Pancreas (tissue), 10 donors: ENCODE data around the gene ZNF621. TPM values are rescaled to one million over a fixed set of nuclear protein-coding genes. Genes with fewer than 3 reads are reported as not detected.

Experiments used
- ATAC-seq, 4 donors: fragments of 200-7000 bp; cut with Tn5 transposase; one replicate each; pipeline versions ENCODE4 v1.8.0 to v1.9.1; 2020; ENCODE audit warnings: mild to moderate bottlenecking in 4 of 4, moderate library complexity in 4 of 4
- DNase-seq, 6 donors: peaks; one replicate each; pipeline ENCODE4 v3.0.0-alpha.2; 2020
- FAIRE-seq: peaks from 2 replicates; lab custom pipeline; 2012; peaks lifted over from hg19 to GRCh38; lab: Jason Lieb, UNC
- H3K27ac ChIP-seq, 4 donors: fragments of 200-600 bp; sonication (generic); 1 replicate in 3 of 4; 2 replicates in 1 of 4; pipeline versions ENCODE4 v1.5.0 to v1.8.0; 2020
- H3K27me3 ChIP-seq, 4 donors: fragments of 200-600 bp; one replicate each; pipeline ENCODE4 v1.8.0; 2021
- H3K36me3 ChIP-seq, 3 donors: fragments of 200-600 bp; sonication (generic) in 1 of 3; one replicate each; pipeline versions ENCODE4 v1.5.0 to v1.8.0; 2020 to 2021
- H3K4me1 ChIP-seq, 3 donors: fragments of 200-600 bp; one replicate each; pipeline ENCODE4 v1.8.0; 2021
- H3K4me3 ChIP-seq, 4 donors: fragments of 200-600 bp; sonication (generic) in 2 of 4; one replicate each; pipeline versions ENCODE4 v1.5.0 to v1.8.0; 2020 to 2021
- H3K9me3 ChIP-seq, 4 donors: fragments of 200-600 bp; one replicate each; pipeline ENCODE4 v1.8.0; 2021
- WGBS, 2 donors: extraction: QIAGEN DNeasy Blood & Tissue Kit; methylation state at CpG; one replicate each; pipeline ENCODE4 v1.1.7; 2013; 5-methylcytosine and 5-hydroxymethylcytosine counted together
- intact Hi-C, 3 donors: fragments of 100-400 bp; cut with DNase I; formaldehyde crosslinking; loops; one replicate each; pipeline versions ENCODE4 v1.11.1 to v1.14.2; 2022
- polyA plus RNA-seq, 2 donors: library from polyadenylated mRNA; stranded (reverse); fragments of 200-250 nt; gene quantifications; one replicate each; pipeline ENCODE4 v1.2.3, GENCODE V29; 2013
- total RNA-seq, 6 donors: library from RNA; stranded (reverse); fragmentation: NEBNext Ultra II Directional in 4 of 6; extraction: Animal tissue kit (Norgen Biotek cat#: 25700) in 4 of 6; gene quantifications; one replicate each; pipeline versions ENCODE4 v1.2.1 to v1.2.4, GENCODE V29; 2021 to 2023
- TF ChIP-seq, protein P1 (sequence below), 4 donors: fragments of 200-600 bp; sonication (generic) in 3 of 4; IDR thresholded peaks; one replicate each; pipeline versions ENCODE4 v1.5.0 to v1.8.0; 2021; ENCODE audit warnings: antibody characterized with exemption in 4 of 4
- donor health status: healthy with polysubstance abuse.
- donor health status: DM: no; HTN: no; CAD: no; lungs with moderate emphysema.
- donor health status: DM: no; HTN: no; CAD: no.
- donor health status: control.
- donor health status: control.
- donor health status: Bipolar disorder and iron deficiency.
- donor health status: DM: yes; HTN: yes; CAD: no.
- donor health status: DM: no; HTN: no; CAD: no.
- donor health status: DM: no; HTN: no; CAD: no.
- donor health status: DM: yes; HTN: yes; CAD: no.

Gene ZNF621
- total and polyA plus RNA-seq, 8 donors = 5.4 to 14.2 (median 9.1) TPM

DNA sequence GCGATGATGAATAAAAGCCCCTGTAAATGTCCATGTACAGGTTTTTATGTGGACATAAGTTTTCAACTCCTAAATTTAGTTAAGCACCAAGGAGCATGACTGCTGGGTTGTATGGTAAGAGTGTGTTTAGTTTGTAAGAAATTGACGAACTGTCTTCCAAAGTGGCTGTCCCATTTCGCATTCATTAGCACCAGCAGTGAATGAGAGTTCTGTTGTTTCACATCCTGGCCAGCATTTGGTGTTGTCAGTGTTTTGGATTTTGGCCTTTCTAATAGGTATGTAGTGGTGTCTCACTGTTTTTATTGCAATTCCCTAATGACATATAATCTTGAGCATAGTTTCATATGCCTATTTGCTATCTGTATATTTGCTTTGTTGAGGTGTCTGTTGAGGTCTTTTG lies 3.7 kb downstream of the ZNF621 start:
- 96% methylated on average over 3 of the region's 3 CpGs for WGBS, 2 donors
- no peak for FAIRE-seq
- Histone ChIP-seq H3K36me3 (peaks cover 0 to 37% (median 10%) of the 10 kb centered on the region in 3 donors), H3K27ac (no peak overlapping the region), H3K4me3 (no peak overlapping the region), H3K4me1 (peaks cover 0 to 6% (median 5%) of the 10 kb centered on the region in 3 donors), H3K27me3 (no peaks in the 10 kb centered on the region), H3K9me3 (no peaks in the 10 kb centered on the region)
- no peak for ATAC-seq
- intact Hi-C loops = no loop called here
- TF ChIP-seq, protein P1, sequence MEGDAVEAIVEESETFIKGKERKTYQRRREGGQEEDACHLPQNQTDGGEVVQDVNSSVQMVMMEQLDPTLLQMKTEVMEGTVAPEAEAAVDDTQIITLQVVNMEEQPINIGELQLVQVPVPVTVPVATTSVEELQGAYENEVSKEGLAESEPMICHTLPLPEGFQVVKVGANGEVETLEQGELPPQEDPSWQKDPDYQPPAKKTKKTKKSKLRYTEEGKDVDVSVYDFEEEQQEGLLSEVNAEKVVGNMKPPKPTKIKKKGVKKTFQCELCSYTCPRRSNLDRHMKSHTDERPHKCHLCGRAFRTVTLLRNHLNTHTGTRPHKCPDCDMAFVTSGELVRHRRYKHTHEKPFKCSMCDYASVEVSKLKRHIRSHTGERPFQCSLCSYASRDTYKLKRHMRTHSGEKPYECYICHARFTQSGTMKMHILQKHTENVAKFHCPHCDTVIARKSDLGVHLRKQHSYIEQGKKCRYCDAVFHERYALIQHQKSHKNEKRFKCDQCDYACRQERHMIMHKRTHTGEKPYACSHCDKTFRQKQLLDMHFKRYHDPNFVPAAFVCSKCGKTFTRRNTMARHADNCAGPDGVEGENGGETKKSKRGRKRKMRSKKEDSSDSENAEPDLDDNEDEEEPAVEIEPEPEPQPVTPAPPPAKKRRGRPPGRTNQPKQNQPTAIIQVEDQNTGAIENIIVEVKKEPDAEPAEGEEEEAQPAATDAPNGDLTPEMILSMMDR (IDR thresholded peaks at IDR 0.05) = no peak
- no peak for DNase-seq

DNA sequence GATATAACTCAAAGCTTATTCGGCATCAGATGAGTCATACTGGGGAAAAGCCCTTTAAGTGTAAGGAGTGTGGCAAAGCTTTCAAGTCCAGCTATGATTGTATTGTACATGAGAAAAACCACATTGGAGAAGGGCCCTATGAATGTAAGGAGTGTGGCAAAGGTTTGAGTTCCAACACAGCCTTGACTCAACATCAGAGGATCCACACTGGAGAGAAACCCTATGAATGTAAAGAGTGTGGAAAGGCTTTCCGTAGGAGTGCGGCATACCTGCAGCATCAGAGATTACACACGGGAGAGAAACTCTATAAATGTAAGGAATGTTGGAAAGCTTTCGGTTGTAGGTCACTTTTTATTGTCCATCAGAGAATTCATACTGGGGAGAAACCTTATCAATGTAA lies 7.5 kb downstream of the ZNF621 start:
- Histone ChIP-seq H3K27ac (no peak overlapping the region), H3K4me3 (no peak overlapping the region), H3K36me3 (peaks cover 0 to 50% (median 10%) of the 10 kb centered on the region in 3 donors), H3K4me1 (no peaks in the 10 kb centered on the region), H3K9me3 (no peaks in the 10 kb centered on the region), H3K27me3 (no peaks in the 10 kb centered on the region)
- 98% methylated on average over 5 of the region's 5 CpGs for WGBS, 2 donors
- FAIRE-seq (no peak), DNase-seq (no peak), ATAC-seq (no peak)
- intact Hi-C loops = no loop called here
- TF ChIP-seq, protein P1 (IDR thresholded peaks at IDR 0.05) = no peak

DNA sequence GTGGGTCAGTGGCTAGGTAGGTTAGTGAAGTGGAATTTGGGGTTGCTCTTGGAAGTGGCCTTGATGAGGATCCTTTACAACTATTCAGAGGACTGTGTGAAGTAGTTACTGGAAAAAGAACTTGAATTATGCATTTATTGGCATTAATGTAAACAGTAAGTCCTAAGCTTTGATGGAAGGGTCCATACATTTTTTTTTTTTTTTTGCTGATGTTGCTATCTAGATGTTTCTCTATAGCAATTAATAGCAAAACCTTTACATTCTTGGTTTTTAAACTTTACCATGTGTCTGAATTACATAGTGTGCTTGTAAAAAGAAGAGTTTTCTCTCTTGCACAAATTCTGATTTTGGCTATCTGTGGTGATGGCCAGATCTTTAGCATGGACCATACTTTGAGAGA lies 9.5 kb downstream of the ZNF621 start:
- H3K27me3 ChIP-seq = no peaks in the 10 kb centered on the region
- peaks cover 0 to 46% (median 5%) of the 10 kb centered on the region in 3 donors for H3K36me3 ChIP-seq
- H3K4me3 ChIP-seq = no peak overlapping the region
- TF ChIP-seq, protein P1 (IDR thresholded peaks at IDR 0.05) = no peak
- no peak for ATAC-seq
- no peaks in the 10 kb centered on the region for H3K4me1 ChIP-seq
- DNase-seq = no peak
- no peak overlapping the region for H3K27ac ChIP-seq
- FAIRE-seq = no peak
- no peaks in the 10 kb centered on the region for H3K9me3 ChIP-seq
- intact Hi-C loops = no loop called here

DNA sequence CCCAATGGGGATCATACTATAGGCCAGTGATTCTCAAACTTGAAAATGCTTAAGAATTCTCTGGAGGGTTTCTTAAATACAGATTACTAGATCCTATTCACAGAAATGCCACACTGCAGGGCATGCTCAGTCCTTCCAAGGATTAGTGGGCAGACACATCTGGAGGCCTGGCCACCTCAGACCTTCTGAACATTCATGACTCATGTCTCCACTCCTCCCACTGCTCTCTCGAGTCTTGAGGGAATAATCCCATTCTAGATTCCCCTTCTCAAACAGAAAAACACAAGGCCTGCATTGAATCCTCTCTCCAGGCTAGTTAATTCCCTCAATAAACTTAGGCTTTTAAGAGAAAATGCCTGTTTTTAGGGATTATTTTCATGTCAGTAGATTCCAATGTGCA lies 22.1 kb downstream of the ZNF621 start:
- TF ChIP-seq, protein P1 (IDR thresholded peaks at IDR 0.05) = no peak
- Histone ChIP-seq H3K4me1 (no peaks in the 10 kb centered on the region), H3K36me3 (no peaks in the 10 kb centered on the region), H3K9me3 (no peaks in the 10 kb centered on the region), H3K4me3 (no peak overlapping the region), H3K27ac (no peak overlapping the region), H3K27me3 (no peaks in the 10 kb centered on the region)
- no peak for DNase-seq
- intact Hi-C loops = no loop called here
- 47 to 76% methylated on average over 1 of the region's 1 CpG for WGBS, 2 donors
- FAIRE-seq = no peak
- ATAC-seq = no peak

DNA sequence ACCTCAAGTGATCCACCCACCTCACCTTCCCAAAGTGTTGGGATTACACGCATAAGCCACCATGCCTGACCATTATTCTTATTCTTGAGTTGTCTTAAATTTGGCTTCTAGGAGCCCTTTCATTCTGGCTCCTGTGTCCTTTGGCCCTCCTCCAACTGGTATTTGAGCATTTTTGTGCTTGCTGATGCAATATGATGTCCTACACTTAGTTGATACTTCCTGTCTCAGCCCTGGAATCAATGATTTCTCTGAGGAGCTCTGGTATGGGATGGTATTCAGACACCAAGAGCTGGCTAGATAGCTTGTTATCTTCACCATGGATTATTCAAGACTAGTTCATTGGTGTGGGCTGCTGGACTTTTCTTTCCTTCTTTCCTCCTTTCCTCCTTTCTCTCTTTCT lies 25.4 kb downstream of the ZNF621 start:
- TF ChIP-seq, protein P1 (IDR thresholded peaks at IDR 0.05) = no peak
- H3K4me3 ChIP-seq = no peak overlapping the region
- no peak overlapping the region for H3K27ac ChIP-seq
- no peaks in the 10 kb centered on the region for H3K9me3 ChIP-seq
- no peaks in the 10 kb centered on the region for H3K27me3 ChIP-seq
- intact Hi-C loops = no loop called here
- DNase-seq (no peak), FAIRE-seq (no peak), ATAC-seq (no peak)
- no peaks in the 10 kb centered on the region for H3K4me1 ChIP-seq
- WGBS, 2 donors = 100% methylated on average over 1 of the region's 1 CpG
- no peaks in the 10 kb centered on the region for H3K36me3 ChIP-seq
